Effector CD4-positive, alpha-beta T cell (primary cell): Measurements from ENCODE around the gene ERICH6.

Experiments used
- DNase-seq: peaks from one replicate; pipeline ENCODE4 v3.0.0-alpha.2; 2020

The ERICH6 gene

GRCh38 chr3:150612494-150612893, 91.2 kb downstream of the ERICH6 start:
- no peak for DNase-seq

- DNase-seq = no peak
Measured at GRCh38 chr3:150611666-150612065, 92.1 kb downstream of the ERICH6 start.

DNA sequence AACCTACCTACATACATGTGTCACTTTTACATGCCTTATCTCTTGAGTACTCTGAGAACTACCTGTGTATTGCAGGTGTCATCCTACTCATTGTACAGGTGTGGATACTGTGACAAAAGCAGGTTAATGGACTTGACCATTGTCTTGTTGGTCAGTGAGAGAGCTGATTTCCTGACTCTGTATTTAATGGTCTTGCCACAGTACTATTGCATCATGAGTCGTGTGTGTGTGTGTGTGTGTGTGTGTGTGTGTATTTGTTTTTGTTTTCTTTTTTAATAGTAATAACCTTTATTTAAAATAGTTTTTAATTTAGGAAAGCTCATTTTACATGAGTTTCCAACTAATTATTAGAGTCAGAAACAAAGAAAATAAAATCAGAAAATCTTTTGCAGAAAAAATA, 92.9 kb downstream of the ERICH6 start:
- no peak for DNase-seq

DNA sequence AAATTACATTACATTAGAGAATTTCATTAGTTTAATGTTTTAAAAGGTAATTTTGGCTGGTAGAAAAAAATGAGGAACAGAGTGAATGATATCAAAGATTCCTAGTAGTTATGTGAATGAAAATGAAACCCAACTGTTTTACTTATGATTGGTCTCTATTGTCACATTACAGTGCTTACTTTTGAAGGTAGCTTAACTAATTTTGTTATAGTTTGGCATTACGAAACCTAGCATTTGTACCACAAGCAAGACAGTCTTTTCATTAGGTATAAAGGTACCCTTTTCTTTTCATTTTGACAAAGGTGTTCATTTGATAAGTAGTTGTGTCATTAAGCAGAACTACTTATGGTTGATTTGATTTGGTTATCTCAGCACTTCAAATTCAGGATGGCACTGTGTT, 93.7 kb downstream of the ERICH6 start:
- no peak for DNase-seq
